K562 (cell line): ENCODE results near the gene PLSCR5. TPM values are rescaled to one million over a fixed set of nuclear protein-coding genes. Genes with fewer than 3 reads are reported as not detected.
A peak's percentile ranks its signal among the peaks of the same experiment; 100 is the strongest.

Source experiments
- ATF3 ChIP-seq, 2 experiments: fragments of 450-650 bp in 1 of 2; sonication (generic) in 1 of 2; formaldehyde crosslinking in 1 of 2; IDR thresholded peaks in 1 of 2; conservative IDR thresholded peaks in 1 of 2; 2 replicates each; pipeline versions ENCODE4 v1.6.1 to v1.8.1; 2016 to 2023; ENCODE audit warnings: mild to moderate bottlenecking in 2 of 2, moderate library complexity in 2 of 2, inconsistent platforms in 1 of 2, missing genetic modification reagents in 1 of 2
- C11orf30 ChIP-seq: fragments of 450-650 bp; IDR thresholded peaks from 2 replicates; pipeline ENCODE4 v1.6.1; 2016; ENCODE audit warnings: low read depth, mild to moderate bottlenecking
- CEBPZ ChIP-seq: fragments of 150-350 bp; IDR thresholded peaks from 2 replicates; pipeline ENCODE4 v1.6.1; 2014; ENCODE audit warnings: low read depth, mild to moderate bottlenecking, low read length, borderline replicate concordance
- CREM ChIP-seq: IDR thresholded peaks from 2 replicates; pipeline ENCODE4 v1.6.1; 2014; ENCODE audit warnings: antibody characterized with exemption, low read depth
- E2F1 ChIP-seq: sonication (generic); formaldehyde crosslinking; IDR thresholded peaks from 2 replicates; pipeline ENCODE4 v1.8.1; 2023; ENCODE audit warnings: mild to moderate bottlenecking, missing genetic modification reagents, moderate library complexity
- ELF2 ChIP-seq: fragments of 250-450 bp; sonication (Bioruptor Pico); IDR thresholded peaks from 2 replicates; pipeline ENCODE4 v1.5.0; 2021; ENCODE audit warnings: mild to moderate bottlenecking
- ETV1 ChIP-seq: fragments of 450-650 bp; conservative IDR thresholded peaks from 2 replicates; pipeline ENCODE4 v1.6.1; 2016; ENCODE audit warnings: missing genetic modification characterization, control low read depth, low read depth, missing compliant biosample characterization
- NR3C1 ChIP-seq: sonication (generic); formaldehyde crosslinking; IDR thresholded peaks from 2 replicates; pipeline ENCODE4 v1.8.1; 2022; ENCODE audit warnings: missing genetic modification reagents
- PHF8 ChIP-seq: fragments of 200-600 bp; sonication (generic); IDR thresholded peaks from 2 replicates; pipeline ENCODE4 v1.6.1; 2012; ENCODE audit warnings: mixed run types, mild to moderate bottlenecking, inconsistent platforms, low read length, moderate library complexity, borderline replicate concordance
- TAF7 ChIP-seq: fragments of 450-650 bp; IDR thresholded peaks from 2 replicates; pipeline ENCODE4 v1.6.1; 2016; ENCODE audit warnings: missing genetic modification characterization, missing compliant biosample characterization
- XRCC4 ChIP-seq: IDR thresholded peaks from one replicate; pipeline ENCODE4 v1.6.1; 2011; ENCODE audit not compliant: insufficient read depth, insufficient read length; ENCODE audit errors: extremely low read depth
- ZBTB1 ChIP-seq: sonication (generic); formaldehyde crosslinking; IDR thresholded peaks from 2 replicates; pipeline ENCODE4 v1.8.1; 2023; ENCODE audit warnings: missing genetic modification reagents, low read depth, mild to moderate bottlenecking, borderline replicate concordance
- ZKSCAN1 ChIP-seq: fragments of 150-350 bp; IDR thresholded peaks from 2 replicates; pipeline ENCODE4 v1.6.1; 2016; ENCODE audit warnings: low read depth, low read length
- ZNF311 ChIP-seq: fragments of 250-450 bp; sonication (Bioruptor Pico); IDR thresholded peaks from 2 replicates; pipeline ENCODE4 v1.4.0; 2020; ENCODE audit warnings: mild to moderate bottlenecking, moderate library complexity
- ZNF592 ChIP-seq: fragments of 450-650 bp; IDR thresholded peaks from 2 replicates; pipeline ENCODE4 v1.6.1; 2017; ENCODE audit warnings: antibody characterized with exemption, mild to moderate bottlenecking
- polyA plus RNA-seq, 8 experiments: library from polyadenylated mRNA; depleted of rRNA in 4 of 8; stranded (reverse) in 5 of 8; unstranded in 3 of 8; fragments of >200 nt; fragmentation: Nextera tagmentation in 2 of 8; fragmentation: Illumina TruSeq in 1 of 8; extraction: Ambion mirVana in 2 of 8; extraction: Trizol in 1 of 8; gene quantifications; 2 replicates each; pipeline versions ENCODE4 v1.2.1 to v1.2.3, GENCODE V29; 2011 to 2014; ENCODE audit warnings: inconsistent platforms in 1 of 8, missing spikeins in 1 of 8
- total RNA-seq, 7 experiments: library from RNA; depleted of rRNA in 6 of 7; stranded (reverse); fragments of >200 nt in 6 of 7; fragmentation: Illumina TruSeq in 2 of 7; extraction: Trizol in 2 of 7; gene quantifications; 2 replicates each; pipeline versions ENCODE4 v1.2.1 to v1.2.3, GENCODE V29; 2011 to 2021; ENCODE audit warnings: low replicate concordance in 1 of 7

The PLSCR5 gene
- total and polyA plus RNA-seq, 9 of the 15 experiments (the other 6 are each of a cell fraction or from before 2014, with no cell fraction given): not detected

GRCh38 chr3:146544002-146544928, 60.9 kb downstream of the PLSCR5 start, which contains the start of gene PLSCR1 (continued):
- TF ChIP-seq CEBPZ (no peak), ATF3 (IDR thresholded peaks at IDR 0.05) (no peak), ATF3 (CRISPR knock-in tag; conservative IDR thresholded peaks at IDR 0.05) (no peak), ETV1 (no peak; the same call in 1 of the 2 replicates), ZNF592 (no peak), ZNF311 (CRISPR knock-in tag) (no peak), ZKSCAN1 (no peak), E2F1 (CRISPR knock-in tag) (0 out of 2 replicates have a peak, but pooled peaks have one; percentile 43), NR3C1 (CRISPR knock-in tag) (no peak), PHF8 (peak; percentile 74), ZBTB1 (CRISPR knock-in tag) (0 out of 2 replicates have a peak, but pooled peaks have one; percentile 35), ELF2 (0 out of 2 replicates have a peak, but pooled peaks have one; percentile 28), C11orf30 (no peak), XRCC4 (no peak), CREM (peak; percentile 53; the same call in 1 of the 2 replicates), TAF7 (tag) (peak; percentile 5; the same call in 1 of the 2 replicates)
